ENCODE measurements around the gene RBM17.
A peak's percentile ranks its signal among the peaks of the same experiment; 100 is the strongest.

RBM17 gene

GRCh38 chr10:6050801-6051445 is 37.9 kb upstream of the RBM17 start:
- peaks cover 58% of the 10 kb centered on the region for H3K36me3 Mint-ChIP-seq (ENCODE audit: low read depth)
- H3K27me3 Mint-ChIP-seq (ENCODE audit: low read depth): peaks cover 4% of the 10 kb centered on the region
- H3K4me3 Mint-ChIP-seq: peak overlapping the region; percentile 87
- no peaks in the 10 kb centered on the region for H3K9me3 Mint-ChIP-seq
- H3K27ac Mint-ChIP-seq: peak overlapping the region; percentile 93
- H3K4me1 Mint-ChIP-seq (ENCODE audit: low read depth): peaks cover 81% of the 10 kb centered on the region

GRCh38 chr10:6052247-6053221 is 36.3 kb upstream of the RBM17 start:
- Mint-ChIP-seq H3K9me3 (no peaks in the 10 kb centered on the region), H3K36me3 (ENCODE audit: low read depth) (peaks cover 63% of the 10 kb centered on the region), H3K4me1 (ENCODE audit: low read depth) (peaks cover 83% of the 10 kb centered on the region), H3K4me3 (peak overlapping the region; percentile 83), H3K27me3 (ENCODE audit: low read depth) (peaks cover 4% of the 10 kb centered on the region), H3K27ac (peak overlapping the region; percentile 89)

- no peaks in the 10 kb centered on the region for H3K9me3 Mint-ChIP-seq
- H3K27ac Mint-ChIP-seq: peak overlapping the region; percentile 89
- peak overlapping the region; percentile 83 for H3K4me3 Mint-ChIP-seq
- peaks cover 4% of the 10 kb centered on the region for H3K27me3 Mint-ChIP-seq (ENCODE audit: low read depth)
- H3K4me1 Mint-ChIP-seq (ENCODE audit: low read depth): peaks cover 85% of the 10 kb centered on the region
- peaks cover 66% of the 10 kb centered on the region for H3K36me3 Mint-ChIP-seq (ENCODE audit: low read depth)
These were observed 35.5 kb upstream of the RBM17 start for GRCh38 chr10:6053303-6053702.

- H3K4me3 Mint-ChIP-seq: peak overlapping the region; percentile 79
- H3K9me3 Mint-ChIP-seq: no peaks in the 10 kb centered on the region
- H3K27ac Mint-ChIP-seq: peak overlapping the region; percentile 89
- H3K4me1 Mint-ChIP-seq (ENCODE audit: low read depth): peaks cover 85% of the 10 kb centered on the region
- peaks cover 4% of the 10 kb centered on the region for H3K27me3 Mint-ChIP-seq (ENCODE audit: low read depth)
- peaks cover 67% of the 10 kb centered on the region for H3K36me3 Mint-ChIP-seq (ENCODE audit: low read depth)
These were observed 34.8 kb upstream of the RBM17 start for GRCh38 chr10:6053816-6054631.

GRCh38 chr10:6054884-6055283 is 34.0 kb upstream of the RBM17 start:
- Mint-ChIP-seq H3K27ac (peak overlapping the region; percentile 89), H3K4me1 (ENCODE audit: low read depth) (peaks cover 87% of the 10 kb centered on the region), H3K4me3 (peak overlapping the region; percentile 65)

GRCh38 chr10:6055929-6056328 is 32.9 kb upstream of the RBM17 start:
- Mint-ChIP-seq H3K4me3 (peak overlapping the region; percentile 64), H3K4me1 (ENCODE audit: low read depth) (peaks cover 80% of the 10 kb centered on the region), H3K36me3 (ENCODE audit: low read depth) (peaks cover 73% of the 10 kb centered on the region)

More at GRCh38 chr10:6054884-6055283, 34.0 kb upstream of the RBM17 start:
- Mint-ChIP-seq H3K27me3 (ENCODE audit: low read depth) (peaks cover 4% of the 10 kb centered on the region), H3K9me3 (no peaks in the 10 kb centered on the region), H3K36me3 (ENCODE audit: low read depth) (peaks cover 70% of the 10 kb centered on the region)

GRCh38 chr10:6056411-6057135 is 32.3 kb upstream of the RBM17 start:
- Mint-ChIP-seq H3K27ac (peak overlapping the region; percentile 93), H3K36me3 (ENCODE audit: low read depth) (peaks cover 70% of the 10 kb centered on the region), H3K4me3 (peak overlapping the region; percentile 87), H3K9me3 (no peaks in the 10 kb centered on the region), H3K27me3 (ENCODE audit: low read depth) (no peaks in the 10 kb centered on the region), H3K4me1 (ENCODE audit: low read depth) (peaks cover 77% of the 10 kb centered on the region)

More at GRCh38 chr10:6055929-6056328, 32.9 kb upstream of the RBM17 start:
- no peaks in the 10 kb centered on the region for H3K9me3 Mint-ChIP-seq
- peaks cover 2% of the 10 kb centered on the region for H3K27me3 Mint-ChIP-seq (ENCODE audit: low read depth)
- H3K27ac Mint-ChIP-seq: peak overlapping the region; percentile 93

- Mint-ChIP-seq H3K36me3 (ENCODE audit: low read depth) (peaks cover 60% of the 10 kb centered on the region), H3K4me1 (ENCODE audit: low read depth) (peaks cover 68% of the 10 kb centered on the region), H3K4me3 (peak overlapping the region; percentile 87), H3K27me3 (ENCODE audit: low read depth) (no peaks in the 10 kb centered on the region), H3K27ac (peak overlapping the region; percentile 93), H3K9me3 (no peaks in the 10 kb centered on the region)
These were observed 30.0 kb upstream of the RBM17 start for GRCh38 chr10:6058682-6059475.

- H3K27me3 Mint-ChIP-seq (ENCODE audit: low read depth): no peaks in the 10 kb centered on the region
- peaks cover 56% of the 10 kb centered on the region for H3K36me3 Mint-ChIP-seq (ENCODE audit: low read depth)
- H3K9me3 Mint-ChIP-seq: no peaks in the 10 kb centered on the region
- peak overlapping the region; percentile 93 for H3K27ac Mint-ChIP-seq
- peaks cover 65% of the 10 kb centered on the region for H3K4me1 Mint-ChIP-seq (ENCODE audit: low read depth)
- H3K4me3 Mint-ChIP-seq: peak overlapping the region; percentile 87
These were observed 29.3 kb upstream of the RBM17 start for GRCh38 chr10:6059506-6059905.

- Mint-ChIP-seq H3K36me3 (ENCODE audit: low read depth) (peaks cover 46% of the 10 kb centered on the region), H3K4me1 (ENCODE audit: low read depth) (peaks cover 70% of the 10 kb centered on the region), H3K27me3 (ENCODE audit: low read depth) (no peaks in the 10 kb centered on the region), H3K4me3 (peak overlapping the region; percentile 87), H3K9me3 (peaks cover 3% of the 10 kb centered on the region), H3K27ac (peak overlapping the region; percentile 93)
These were observed 27.8 kb upstream of the RBM17 start for GRCh38 chr10:6061056-6061455.

- H3K36me3 Mint-ChIP-seq (ENCODE audit: low read depth): peaks cover 35% of the 10 kb centered on the region
- H3K27ac Mint-ChIP-seq: peak within 1 kb of the TSS; percentile 93
- H3K9me3 Mint-ChIP-seq: peaks cover 3% of the 10 kb centered on the region
- H3K4me3 Mint-ChIP-seq: peak within 1 kb of the TSS; percentile 87
- H3K4me1 Mint-ChIP-seq (ENCODE audit: low read depth): peaks cover 67% of the 10 kb centered on the region
- H3K27me3 Mint-ChIP-seq (ENCODE audit: low read depth): no peaks in the 10 kb centered on the region
These were observed 26.6 kb upstream of the RBM17 start, which contains the start of gene IL2RA for GRCh38 chr10:6062101-6062771. IL2RA (minus strand) TSS chr10:6062367; CDS start chr10:6062151, 216 bp downstream.

GRCh38 chr10:6064119-6064518 is 24.7 kb upstream of the RBM17 start:
- peaks cover 3% of the 10 kb centered on the region for H3K9me3 Mint-ChIP-seq
- H3K27ac Mint-ChIP-seq: peak overlapping the region; percentile 44
- H3K36me3 Mint-ChIP-seq (ENCODE audit: low read depth): peaks cover 16% of the 10 kb centered on the region
- no peak overlapping the region for H3K4me3 Mint-ChIP-seq
- no peaks in the 10 kb centered on the region for H3K27me3 Mint-ChIP-seq (ENCODE audit: low read depth)
- peaks cover 67% of the 10 kb centered on the region for H3K4me1 Mint-ChIP-seq (ENCODE audit: low read depth)

Measured in T-helper 1 cell treated with Interleukin-12 subunit alpha and Interleukin-12 subunit beta and Interleukin-4 antibody, amounts not matched to agents 30 μg/mL and 1 μg/mL, for 36 hours (primary cell).